ENCODE data around the gene SBF2.

Gene SBF2

DNA sequence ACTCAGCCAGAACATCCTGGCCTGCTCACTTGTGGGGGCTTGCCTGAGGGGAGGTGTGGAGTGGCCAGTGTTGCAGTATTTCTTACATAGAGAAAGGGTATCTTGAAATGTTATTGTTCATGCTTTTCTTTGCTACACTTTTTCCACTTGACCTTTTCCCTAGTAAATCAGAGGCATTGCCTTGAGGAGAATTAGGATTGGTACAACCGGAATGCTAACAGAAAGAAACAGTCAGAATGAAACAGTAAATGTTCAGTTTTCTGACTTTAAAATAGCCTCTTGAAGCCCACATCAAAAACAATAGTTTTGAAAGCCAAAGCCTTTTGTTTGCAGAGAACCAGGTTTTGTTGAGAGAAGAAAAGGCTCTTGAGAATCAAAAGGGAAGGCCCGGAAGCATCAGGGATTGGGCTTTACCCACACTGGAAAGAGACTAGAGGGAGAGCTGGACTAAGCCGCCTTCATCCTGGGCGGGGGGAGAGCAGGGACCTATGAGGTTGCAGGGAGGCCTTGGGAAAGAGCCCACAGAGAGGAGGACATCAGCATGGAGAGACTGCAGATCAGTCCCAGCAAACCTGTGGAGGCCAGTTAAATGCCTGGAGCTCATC is 23.2 kb upstream of the SBF2 start:
- H3K9ac ChIP-seq (ENCODE audit: low read length): no peak overlapping the region
- no peak overlapping the region for H2AFZ ChIP-seq (ENCODE audit: low read depth, low read length, severe bottlenecking)
- H3K79me2 ChIP-seq (ENCODE audit: insufficient read depth, low read length): no peaks in the 10 kb centered on the region
- H3K36me3 ChIP-seq (ENCODE audit: low read length): no peaks in the 10 kb centered on the region
- no peaks in the 10 kb centered on the region for H3K9me3 ChIP-seq (ENCODE audit: insufficient read depth, low read length)
- no peak overlapping the region for H3K4me3 ChIP-seq (ENCODE audit: insufficient read depth, low read length, poor library complexity, severe bottlenecking)
- H3K9me2 ChIP-seq (replicated peaks; ENCODE audit: insufficient read depth, low read length): no peaks in the 10 kb centered on the region
- peak overlapping the region; percentile 16; the same call in 1 of the 2 replicates for H3K27ac ChIP-seq (ENCODE audit: low read depth, low read length)
- no peak overlapping the region for H3K4me2 ChIP-seq (ENCODE audit: low read depth, low read length, poor library complexity, severe bottlenecking)
- no peaks in the 10 kb centered on the region for H3F3A ChIP-seq (ENCODE audit: insufficient read depth)
- H4K20me1 ChIP-seq (ENCODE audit: low read depth, low read length): no peaks in the 10 kb centered on the region
- TF ChIP-seq, protein P1, sequence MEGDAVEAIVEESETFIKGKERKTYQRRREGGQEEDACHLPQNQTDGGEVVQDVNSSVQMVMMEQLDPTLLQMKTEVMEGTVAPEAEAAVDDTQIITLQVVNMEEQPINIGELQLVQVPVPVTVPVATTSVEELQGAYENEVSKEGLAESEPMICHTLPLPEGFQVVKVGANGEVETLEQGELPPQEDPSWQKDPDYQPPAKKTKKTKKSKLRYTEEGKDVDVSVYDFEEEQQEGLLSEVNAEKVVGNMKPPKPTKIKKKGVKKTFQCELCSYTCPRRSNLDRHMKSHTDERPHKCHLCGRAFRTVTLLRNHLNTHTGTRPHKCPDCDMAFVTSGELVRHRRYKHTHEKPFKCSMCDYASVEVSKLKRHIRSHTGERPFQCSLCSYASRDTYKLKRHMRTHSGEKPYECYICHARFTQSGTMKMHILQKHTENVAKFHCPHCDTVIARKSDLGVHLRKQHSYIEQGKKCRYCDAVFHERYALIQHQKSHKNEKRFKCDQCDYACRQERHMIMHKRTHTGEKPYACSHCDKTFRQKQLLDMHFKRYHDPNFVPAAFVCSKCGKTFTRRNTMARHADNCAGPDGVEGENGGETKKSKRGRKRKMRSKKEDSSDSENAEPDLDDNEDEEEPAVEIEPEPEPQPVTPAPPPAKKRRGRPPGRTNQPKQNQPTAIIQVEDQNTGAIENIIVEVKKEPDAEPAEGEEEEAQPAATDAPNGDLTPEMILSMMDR (IDR thresholded peaks at IDR 0.05; ENCODE audit: insufficient read depth, low read length, poor library complexity, severe bottlenecking): no peak
- TF ChIP-seq EZH2phosphoT487 (conservative IDR thresholded peaks at IDR 0.05; ENCODE audit: low read length): no peak
- no peaks in the 10 kb centered on the region for H3K27me3 ChIP-seq (ENCODE audit: low read length)

DNA sequence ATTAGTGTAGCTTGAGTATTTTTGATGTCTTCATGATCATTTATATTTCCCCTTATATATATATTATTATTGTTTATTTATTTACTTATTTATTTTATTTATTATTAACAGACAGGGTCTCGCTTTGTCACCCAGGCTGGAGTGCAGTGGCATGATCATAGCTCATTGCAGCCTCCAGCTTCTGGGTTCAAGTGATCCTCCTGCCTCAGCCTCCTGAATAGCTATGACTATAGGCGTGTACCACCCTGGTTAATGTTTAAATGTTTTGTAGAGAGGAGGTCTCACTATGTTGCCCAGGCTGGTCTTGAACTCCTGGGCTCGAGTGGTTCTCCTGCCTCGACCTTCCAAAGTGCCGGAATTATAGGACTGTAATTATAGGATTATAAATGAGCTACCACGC is 21.1 kb upstream of the SBF2 start:
- no peak overlapping the region for H2AFZ ChIP-seq (ENCODE audit: low read depth, low read length, severe bottlenecking)
- H4K20me1 ChIP-seq (ENCODE audit: low read depth, low read length): no peaks in the 10 kb centered on the region
- H3K9me3 ChIP-seq (ENCODE audit: insufficient read depth, low read length): no peaks in the 10 kb centered on the region
- H3K4me2 ChIP-seq (ENCODE audit: low read depth, low read length, poor library complexity, severe bottlenecking): no peak overlapping the region
- H3K9ac ChIP-seq (ENCODE audit: low read length): no peak overlapping the region
- no peak for TF ChIP-seq EZH2phosphoT487 (conservative IDR thresholded peaks at IDR 0.05; ENCODE audit: low read length)
- TF ChIP-seq, protein P1 (IDR thresholded peaks at IDR 0.05; ENCODE audit: insufficient read depth, low read length, poor library complexity, severe bottlenecking): no peak
- H3K27ac ChIP-seq (ENCODE audit: low read depth, low read length): no peak overlapping the region
- H3K4me3 ChIP-seq (ENCODE audit: insufficient read depth, low read length, poor library complexity, severe bottlenecking): no peak overlapping the region
- H3F3A ChIP-seq (ENCODE audit: insufficient read depth): no peaks in the 10 kb centered on the region
- H3K27me3 ChIP-seq (ENCODE audit: low read length): no peaks in the 10 kb centered on the region
- H3K9me2 ChIP-seq (replicated peaks; ENCODE audit: insufficient read depth, low read length): no peaks in the 10 kb centered on the region
- H3K36me3 ChIP-seq (ENCODE audit: low read length): no peaks in the 10 kb centered on the region
- H3K79me2 ChIP-seq (ENCODE audit: insufficient read depth, low read length): no peaks in the 10 kb centered on the region

DNA sequence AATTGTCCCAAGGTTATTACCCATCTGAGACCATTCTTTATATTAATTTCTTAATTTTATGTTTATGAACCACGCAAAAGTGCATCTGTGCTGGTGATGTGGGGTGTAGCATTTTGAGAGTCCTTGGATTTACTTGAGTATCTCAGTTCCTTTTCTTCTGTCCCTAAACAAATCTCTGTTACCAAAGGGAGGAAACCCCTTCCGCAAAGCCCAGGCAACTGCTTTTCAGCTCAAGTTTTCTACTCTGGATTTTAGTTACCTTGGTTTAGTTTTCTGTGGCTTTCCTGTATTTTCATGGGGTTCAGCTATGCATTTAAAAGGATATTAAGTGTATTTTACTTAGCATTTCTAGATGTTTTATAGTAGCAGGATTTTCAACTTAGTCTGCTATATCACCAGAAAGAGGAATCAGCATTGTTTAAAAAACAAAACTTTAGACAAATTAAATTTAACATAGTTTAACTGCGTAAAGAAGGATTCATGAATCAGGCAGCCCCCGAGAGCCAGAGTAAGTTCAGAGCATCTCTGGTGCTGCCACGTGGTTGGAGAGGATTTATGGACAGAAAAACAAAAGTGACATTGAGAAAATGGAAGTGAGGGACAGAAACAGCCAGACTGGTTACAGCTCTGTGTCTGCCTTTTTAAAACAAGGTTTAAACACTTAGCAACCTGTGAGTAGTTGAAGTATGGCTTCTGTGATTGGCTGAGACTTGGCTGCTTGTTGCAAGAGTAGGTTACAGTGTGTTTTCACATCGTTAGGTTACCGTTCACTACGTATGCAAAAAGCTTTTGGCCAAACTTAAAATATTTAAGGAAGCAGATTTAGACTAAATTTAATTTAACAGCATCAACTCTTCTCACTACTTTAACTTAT is 20.4 kb upstream of the SBF2 start:
- H3K4me2 ChIP-seq (ENCODE audit: low read depth, low read length, poor library complexity, severe bottlenecking): peak overlapping the region; percentile 11
- no peaks in the 10 kb centered on the region for H3K79me2 ChIP-seq (ENCODE audit: insufficient read depth, low read length)
- TF ChIP-seq, protein P1 (IDR thresholded peaks at IDR 0.05; ENCODE audit: insufficient read depth, low read length, poor library complexity, severe bottlenecking): no peak
- TF ChIP-seq EZH2phosphoT487 (conservative IDR thresholded peaks at IDR 0.05; ENCODE audit: low read length): no peak
- H3K9me2 ChIP-seq (replicated peaks; ENCODE audit: insufficient read depth, low read length): no peaks in the 10 kb centered on the region
- H3K27ac ChIP-seq (ENCODE audit: low read depth, low read length): no peak overlapping the region
- H3K9ac ChIP-seq (ENCODE audit: low read length): no peak overlapping the region
- no peaks in the 10 kb centered on the region for H4K20me1 ChIP-seq (ENCODE audit: low read depth, low read length)
- H2AFZ ChIP-seq (ENCODE audit: low read depth, low read length, severe bottlenecking): no peak overlapping the region
- no peaks in the 10 kb centered on the region for H3K27me3 ChIP-seq (ENCODE audit: low read length)
- no peaks in the 10 kb centered on the region for H3K36me3 ChIP-seq (ENCODE audit: low read length)
- H3K9me3 ChIP-seq (ENCODE audit: insufficient read depth, low read length): no peaks in the 10 kb centered on the region
- no peak overlapping the region for H3K4me3 ChIP-seq (ENCODE audit: insufficient read depth, low read length, poor library complexity, severe bottlenecking)
- H3F3A ChIP-seq (ENCODE audit: insufficient read depth): no peaks in the 10 kb centered on the region

Measured in SU-DHL-6 (cell line).